Adrenal gland (tissue), 12 donors: ENCODE data around the gene SLC9B2. TPM values are rescaled to one million over a fixed set of nuclear protein-coding genes. Genes with fewer than 3 reads are reported as not detected.
A peak's percentile ranks its signal among the peaks of the same experiment; 100 is the strongest.

Experiments
- DNase-seq, 7 donors: peaks; one replicate each; pipeline ENCODE4 v3.0.0-alpha.2; 2019 to 2020
- H3K27ac ChIP-seq, 5 donors: fragments of 200-600 bp; sonication (generic) in 4 of 5; 1 replicate in 3 of 5; 2 replicates in 2 of 5; pipeline versions ENCODE4 v1.5.1 to v1.8.0; 2016 to 2020; ENCODE audit warnings: mild to moderate bottlenecking in 1 of 5
- H3K27me3 ChIP-seq: fragments of 200-600 bp; 2 replicates; pipeline ENCODE4 v1.8.0; 2021
- H3K36me3 ChIP-seq, 2 donors: fragments of 200-600 bp; replicated peaks in 1 of 2; 1 replicate in 1 of 2; 2 replicates in 1 of 2; pipeline versions ENCODE4 v1.5.1 to v1.8.0; 2018 to 2022
- H3K4me1 ChIP-seq, 2 donors: fragments of 200-600 bp; replicated peaks in 1 of 2; 1 replicate in 1 of 2; 2 replicates in 1 of 2; pipeline versions ENCODE4 v1.5.1 to v1.8.0; 2018 to 2021
- H3K4me3 ChIP-seq, 4 donors: fragments of 200-600 bp; sonication (generic) in 3 of 4; one replicate each; pipeline ENCODE4 v1.5.1; 2016 to 2018
- H3K9me3 ChIP-seq, 3 donors: fragments of 200-600 bp; sonication (generic) in 1 of 3; replicated peaks in 1 of 3; 1 replicate in 2 of 3; 2 replicates in 1 of 3; pipeline versions ENCODE4 v1.5.1 to v1.8.0; 2016 to 2021
- POLR2A ChIP-seq, 2 donors: fragments of 450-650 bp; IDR thresholded peaks; one replicate each; pipeline ENCODE4 v1.6.1; 2017; ENCODE audit warnings: antibody characterized with exemption in 2 of 2, mild to moderate bottlenecking in 2 of 2, moderate library complexity in 1 of 2
- WGBS, 4 donors: extraction: QIAGEN DNeasy Blood & Tissue Kit in 2 of 4; methylation state at CpG; one replicate each; pipeline versions ENCODE4 v1.1.5 to v1.1.7; 2013 to 2017; 5-methylcytosine and 5-hydroxymethylcytosine counted together
- intact Hi-C, 2 donors: fragments of 100-400 bp; cut with DNase I; formaldehyde crosslinking; loops; one replicate each; pipeline versions ENCODE4 v1.14.1 to v1.15.0; 2022 to 2023
- polyA plus RNA-seq, 3 donors: library from polyadenylated mRNA; stranded (reverse); fragments of 200-250 nt in 2 of 3; fragments of 350-450 nt in 1 of 3; fragmentation: Illumina TruSeq in 1 of 3; extraction: RNeasy Lipid Tissue Mini Kit (QIAGEN cat#74804) in 1 of 3; gene quantifications; one replicate each; pipeline ENCODE4 v1.2.3, GENCODE V29; 2013 to 2014
- total RNA-seq, 9 donors: library from RNA; depleted of rRNA in 4 of 9; stranded (reverse); fragments of >200 nt in 4 of 9; fragments of 120-200 nt in 1 of 9; fragmentation: NEBNext Ultra II Directional in 1 of 9; extraction: Animal tissue kit (Norgen Biotek cat#: 25700) in 1 of 9; gene quantifications; one replicate each; pipeline versions ENCODE4 v1.1.0 to v1.2.4, GENCODE V29; 2013 to 2023
- TF ChIP-seq, protein P1 (sequence below), 6 experiments: fragments of 450-650 bp in 4 of 6; fragments of 200-600 bp in 2 of 6; sonication (generic) in 1 of 6; IDR thresholded peaks; 1 replicate in 5 of 6; 2 replicates in 1 of 6; pipeline versions ENCODE4 v1.5.1 to v1.8.0; 2016 to 2021; ENCODE audit warnings: antibody characterized with exemption in 6 of 6, mild to moderate bottlenecking in 2 of 6, moderate library complexity in 1 of 6
- donor health status: healthy with polysubstance abuse.
- donor health status: Bipolar disorder and iron deficiency.
- donor health status: DM: yes; HTN: yes; CAD: no.
- donor health status: DM: no; HTN: no; CAD: no.
- donor health status: DM: no; HTN: no; CAD: no.
- donor health status: DM: yes; HTN: yes; CAD: no.

The SLC9B2 gene
- total and polyA plus RNA-seq, 12 donors, result 7.2 to 16.3 (median 13.8) TPM

DNA sequence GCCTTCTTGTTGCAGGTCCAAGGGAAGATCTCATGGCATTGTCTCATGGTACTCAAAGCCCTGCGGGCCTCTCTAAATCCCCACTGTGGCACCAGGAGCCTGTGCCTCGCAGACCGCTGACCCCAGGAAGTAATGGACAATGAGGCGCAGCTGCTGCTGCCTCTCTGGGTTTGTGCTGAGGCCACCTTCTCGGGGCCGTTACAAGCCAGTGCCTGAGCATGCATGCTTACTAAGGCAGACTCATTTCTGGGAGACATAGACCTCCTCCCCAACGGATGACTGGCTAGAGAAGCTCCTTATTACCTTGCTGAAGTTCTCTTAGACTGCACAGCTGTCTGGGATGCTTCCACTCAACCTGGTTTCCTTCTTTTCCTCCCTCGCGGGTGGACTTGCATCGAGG lies 21.8 kb upstream of the SLC9B2 start:
- H3K4me3 ChIP-seq, result peak overlapping the region in 1 of 4 donors; percentile 62
- no peak for DNase-seq
- WGBS, 4 donors, result 62 to 82% (median 76%) methylated on average over 5 to 10 of the region's 10 CpGs
- intact Hi-C loops, result loop anchor here in 1 of 2 donors (10.0 kb wide), 1 partner anchor 474 kb away; no protein-coding TSS in a partner anchor
- H3K27ac ChIP-seq, result peak overlapping the region in 1 of 5 donors; percentile 68
- no peaks in the 10 kb centered on the region for H3K36me3 ChIP-seq
- TF ChIP-seq, protein P1, sequence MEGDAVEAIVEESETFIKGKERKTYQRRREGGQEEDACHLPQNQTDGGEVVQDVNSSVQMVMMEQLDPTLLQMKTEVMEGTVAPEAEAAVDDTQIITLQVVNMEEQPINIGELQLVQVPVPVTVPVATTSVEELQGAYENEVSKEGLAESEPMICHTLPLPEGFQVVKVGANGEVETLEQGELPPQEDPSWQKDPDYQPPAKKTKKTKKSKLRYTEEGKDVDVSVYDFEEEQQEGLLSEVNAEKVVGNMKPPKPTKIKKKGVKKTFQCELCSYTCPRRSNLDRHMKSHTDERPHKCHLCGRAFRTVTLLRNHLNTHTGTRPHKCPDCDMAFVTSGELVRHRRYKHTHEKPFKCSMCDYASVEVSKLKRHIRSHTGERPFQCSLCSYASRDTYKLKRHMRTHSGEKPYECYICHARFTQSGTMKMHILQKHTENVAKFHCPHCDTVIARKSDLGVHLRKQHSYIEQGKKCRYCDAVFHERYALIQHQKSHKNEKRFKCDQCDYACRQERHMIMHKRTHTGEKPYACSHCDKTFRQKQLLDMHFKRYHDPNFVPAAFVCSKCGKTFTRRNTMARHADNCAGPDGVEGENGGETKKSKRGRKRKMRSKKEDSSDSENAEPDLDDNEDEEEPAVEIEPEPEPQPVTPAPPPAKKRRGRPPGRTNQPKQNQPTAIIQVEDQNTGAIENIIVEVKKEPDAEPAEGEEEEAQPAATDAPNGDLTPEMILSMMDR (IDR thresholded peaks at IDR 0.05), result no peak
- no peak for TF ChIP-seq POLR2A (IDR thresholded peaks at IDR 0.05)
- peaks cover 18 to 29% of the 10 kb centered on the region in 2 donors for H3K4me1 ChIP-seq
- H3K9me3 ChIP-seq, result no peaks in the 10 kb centered on the region
- no peaks in the 10 kb centered on the region for H3K27me3 ChIP-seq

DNA sequence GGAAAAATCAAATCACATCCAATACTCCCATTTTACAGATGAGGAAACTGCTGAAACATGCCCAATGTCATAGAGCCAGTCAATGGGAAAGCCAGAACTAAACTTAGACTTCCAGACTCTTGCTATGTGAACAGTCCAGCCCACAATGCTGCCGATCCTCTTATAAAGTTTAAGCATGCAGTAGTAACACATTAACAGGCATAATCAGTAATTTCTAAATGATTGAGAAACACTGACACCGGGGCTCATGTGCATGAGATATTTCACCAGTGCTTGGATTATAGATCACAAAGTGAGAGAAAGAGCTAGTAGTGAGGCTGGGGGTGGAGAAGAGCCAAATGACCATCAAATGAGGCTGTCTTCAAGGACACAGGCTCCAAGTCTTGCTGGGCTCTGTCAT lies 20.6 kb upstream of the SLC9B2 start:
- TF ChIP-seq POLR2A (IDR thresholded peaks at IDR 0.05), result no peak
- TF ChIP-seq, protein P1 (IDR thresholded peaks at IDR 0.05), result no peak
- intact Hi-C loops, result loop anchor here in 1 of 2 donors (10.0 kb wide), 1 partner anchor 472 kb away; no protein-coding TSS in a partner anchor

DNA sequence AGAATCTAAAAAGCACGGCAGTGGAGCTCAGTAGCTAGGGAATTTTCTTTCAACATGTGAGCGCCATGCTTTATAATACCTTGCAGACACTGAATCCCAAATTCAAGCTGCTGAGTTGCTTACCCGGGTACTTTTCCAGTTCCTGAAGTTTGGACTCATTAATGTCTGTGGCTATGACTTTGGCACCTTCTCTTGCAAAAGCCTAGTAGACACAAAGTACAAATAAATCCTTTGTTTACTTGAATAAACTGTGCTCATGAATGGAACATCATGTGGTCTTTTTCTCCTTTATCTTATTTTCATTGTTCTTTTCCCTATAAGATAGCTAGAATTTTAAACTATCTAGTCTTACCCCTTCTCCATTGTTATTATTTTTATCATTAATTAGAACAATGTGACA lies 18.5 kb upstream of the SLC9B2 start:
- H3K27me3 ChIP-seq, result no peaks in the 10 kb centered on the region
- 88 to 94% (median 92%) methylated on average over 3 of the region's 3 CpGs for WGBS, 4 donors
- H3K4me1 ChIP-seq, result peaks cover 18 to 48% of the 10 kb centered on the region in 2 donors
- intact Hi-C loops, result loop anchor here in 1 of 2 donors (10.0 kb wide), 1 partner anchor 470 kb away; no protein-coding TSS in a partner anchor
- peaks cover 0 to 11% of the 10 kb centered on the region in 2 donors for H3K36me3 ChIP-seq
- no peak for DNase-seq
- TF ChIP-seq, protein P1 (IDR thresholded peaks at IDR 0.05), result no peak
- TF ChIP-seq POLR2A (IDR thresholded peaks at IDR 0.05), result no peak
- no peak overlapping the region for H3K27ac ChIP-seq
- no peaks in the 10 kb centered on the region for H3K9me3 ChIP-seq
- no peak overlapping the region for H3K4me3 ChIP-seq

More for the DNA sequence above, 20.6 kb upstream of the SLC9B2 start:
- Histone ChIP-seq H3K4me3 (no peak overlapping the region), H3K9me3 (no peaks in the 10 kb centered on the region), H3K36me3 (no peaks in the 10 kb centered on the region), H3K4me1 (peaks cover 18 to 42% of the 10 kb centered on the region in 2 donors), H3K27ac (no peak overlapping the region), H3K27me3 (no peaks in the 10 kb centered on the region)
- DNase-seq, result peak in 3 of 7 donors; percentile 30 to 60 (median 49)
- WGBS, 4 donors, result 59 to 77% (median 70%) methylated on average over 2 of the region's 2 CpGs

DNA sequence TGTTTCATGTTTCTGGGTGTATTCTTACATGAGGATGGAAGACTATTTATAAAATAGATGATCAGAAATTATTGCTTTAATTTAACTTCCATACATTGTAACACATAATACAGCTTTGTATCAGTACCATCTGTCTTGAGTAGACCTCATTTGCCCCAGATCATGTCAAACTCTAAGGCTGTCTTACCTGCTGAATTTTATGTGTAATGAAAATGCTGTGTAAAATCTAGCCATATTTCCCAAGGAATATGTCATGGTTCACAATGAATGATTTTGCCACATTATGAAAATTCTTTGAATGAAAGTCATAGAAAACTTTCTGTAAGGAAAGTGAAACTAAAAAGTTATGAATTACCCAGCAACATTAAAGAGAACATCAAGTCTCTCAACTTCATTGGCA lies 15.7 kb upstream of the SLC9B2 start:
- Histone ChIP-seq H3K27me3 (no peaks in the 10 kb centered on the region), H3K27ac (no peak overlapping the region), H3K36me3 (peaks cover 0 to 35% of the 10 kb centered on the region in 2 donors), H3K4me1 (peaks cover 2 to 28% of the 10 kb centered on the region in 2 donors), H3K9me3 (no peaks in the 10 kb centered on the region), H3K4me3 (no peak overlapping the region)
- no peak for TF ChIP-seq POLR2A (IDR thresholded peaks at IDR 0.05)
- TF ChIP-seq, protein P1 (IDR thresholded peaks at IDR 0.05), result no peak
- intact Hi-C loops, result loop anchor here in 1 of 2 donors (10.0 kb wide), 1 partner anchor 467 kb away; no protein-coding TSS in a partner anchor
- DNase-seq, result no peak
